H9 (cell line): ENCODE results near the gene PJVK. TPM values are rescaled to one million over a fixed set of nuclear protein-coding genes. Genes with fewer than 3 reads are reported as not detected.

Source experiments
- DNase-seq: peaks from one replicate; pipeline ENCODE4 v3.0.0-alpha.2; 2017
- H2AFZ ChIP-seq: one replicate; pipeline ENCODE4 v1.6.1; 2013; ENCODE audit warnings: mild to moderate bottlenecking, low read length, control low read depth, moderate library complexity
- H2AK5ac ChIP-seq: 2 replicates; pipeline ENCODE4 v1.6.1; 2013; ENCODE audit warnings: low read length, control low read depth, mixed read lengths; ENCODE audit not compliant: insufficient read length
- H2BK120ac ChIP-seq: one replicate; pipeline ENCODE4 v1.6.1; 2013; ENCODE audit warnings: low read depth, mild to moderate bottlenecking, low read length, control low read depth, inconsistent platforms; ENCODE audit not compliant: poor library complexity, severe bottlenecking
- H2BK12ac ChIP-seq: 2 replicates; pipeline ENCODE4 v1.6.1; 2013; ENCODE audit warnings: low read length, control low read depth, mixed read lengths, low read depth; ENCODE audit not compliant: insufficient read length
- H2BK15ac ChIP-seq: 2 replicates; pipeline ENCODE4 v1.6.1; 2013; ENCODE audit warnings: low read depth, low read length, control low read depth
- H2BK20ac ChIP-seq: one replicate; pipeline ENCODE4 v1.6.1; 2013; ENCODE audit warnings: low read depth, mild to moderate bottlenecking, low read length, control low read depth, inconsistent platforms; ENCODE audit not compliant: poor library complexity, severe bottlenecking
- H2BK5ac ChIP-seq: 2 replicates; pipeline ENCODE4 v1.6.1; 2013; ENCODE audit warnings: low read length, control low read depth, mixed read lengths; ENCODE audit not compliant: insufficient read length
- H3K14ac ChIP-seq: 2 replicates; pipeline ENCODE4 v1.6.1; 2013; ENCODE audit warnings: low read length, control low read depth; ENCODE audit not compliant: insufficient read depth
- H3K18ac ChIP-seq: 2 replicates; pipeline ENCODE4 v1.6.1; 2013; ENCODE audit warnings: low read depth, mild to moderate bottlenecking, mixed read lengths, low read length, control low read depth; ENCODE audit not compliant: insufficient read length
- H3K23ac ChIP-seq: 2 replicates; pipeline ENCODE4 v1.6.1; 2013; ENCODE audit warnings: low read length, control low read depth, mixed read lengths, low read depth; ENCODE audit not compliant: insufficient read length
- H3K23me2 ChIP-seq: 2 replicates; pipeline ENCODE4 v1.6.1; 2013; ENCODE audit warnings: low read depth, mild to moderate bottlenecking, mixed read lengths, low read length, control low read depth; ENCODE audit not compliant: insufficient read length, poor library complexity, severe bottlenecking
- H3K27ac ChIP-seq: 2 replicates; pipeline ENCODE4 v1.5.1; 2013; ENCODE audit warnings: low read length, control low read depth, mixed read lengths, low read depth; ENCODE audit not compliant: insufficient read length
- H3K27me3 ChIP-seq: 2 replicates; pipeline ENCODE4 v1.6.1; 2013; ENCODE audit warnings: low read length, control low read depth, inconsistent platforms; ENCODE audit not compliant: insufficient read depth
- H3K4ac ChIP-seq: 2 replicates; pipeline ENCODE4 v1.6.1; 2013; ENCODE audit warnings: low read depth, mild to moderate bottlenecking, control low read depth, inconsistent platforms, low read length, moderate library complexity
- H3K4me1 ChIP-seq: 2 replicates; pipeline ENCODE4 v1.6.1; 2013; ENCODE audit warnings: low read length, control low read depth, inconsistent platforms; ENCODE audit not compliant: insufficient read depth
- H3K4me2 ChIP-seq: 2 replicates; pipeline ENCODE4 v1.6.1; 2013; ENCODE audit warnings: low read length, control low read depth, mixed read lengths; ENCODE audit not compliant: insufficient read length, insufficient read depth
- H3K56ac ChIP-seq: 2 replicates; pipeline ENCODE4 v1.6.1; 2013; ENCODE audit warnings: low read depth, mild to moderate bottlenecking, mixed read lengths, low read length, control low read depth; ENCODE audit not compliant: insufficient read length
- H3K79me1 ChIP-seq: 2 replicates; pipeline ENCODE4 v1.6.1; 2013; ENCODE audit warnings: low read depth, mild to moderate bottlenecking, moderate library complexity, low read length, control low read depth, inconsistent platforms; ENCODE audit not compliant: insufficient read depth, poor library complexity, severe bottlenecking
- H3K79me2 ChIP-seq: 2 replicates; pipeline ENCODE4 v1.6.1; 2013; ENCODE audit warnings: low read length, control low read depth, inconsistent platforms; ENCODE audit not compliant: insufficient read depth
- H3K9ac ChIP-seq: 2 replicates; pipeline ENCODE4 v1.6.1; 2013; ENCODE audit warnings: low read length, control low read depth, mixed read lengths; ENCODE audit not compliant: insufficient read length; ENCODE audit errors: extremely low read depth
- H3K9me3 ChIP-seq: one replicate; pipeline ENCODE4 v1.6.1; 2013; ENCODE audit warnings: low read depth, low read length, inconsistent platforms; ENCODE audit not compliant: control insufficient read depth
- H3T11ph ChIP-seq: one replicate; pipeline ENCODE4 v1.6.1; 2013; ENCODE audit warnings: mild to moderate bottlenecking, low read length, control low read depth, inconsistent platforms
- H4K20me1 ChIP-seq: one replicate; pipeline ENCODE4 v1.6.1; 2013; ENCODE audit not compliant: control insufficient read depth, insufficient read length, insufficient read depth
- H4K5ac ChIP-seq: 2 replicates; pipeline ENCODE4 v1.6.1; 2013; ENCODE audit warnings: low read depth, mild to moderate bottlenecking, mixed read lengths, low read length, control low read depth; ENCODE audit not compliant: insufficient read length
- H4K8ac ChIP-seq: replicated peaks from 2 replicates; pipeline ENCODE4 v1.6.1; 2013; ENCODE audit warnings: low read length, control low read depth, mixed read lengths, low read depth; ENCODE audit not compliant: insufficient read length
- H4K91ac ChIP-seq: 2 replicates; pipeline ENCODE4 v1.6.1; 2013; ENCODE audit warnings: low read depth, mild to moderate bottlenecking, moderate library complexity, mixed read lengths, low read length, control low read depth; ENCODE audit not compliant: insufficient read length
- H3K27ac Mint-ChIP-seq, 3 experiments: 2 replicates in 2 of 3; 3 replicates in 1 of 3; pipeline ENCODE4 v1.8.0; 2020 to 2021; ENCODE audit warnings: mixed read lengths in 3 of 3, mild to moderate bottlenecking in 1 of 3, moderate library complexity in 1 of 3
- H3K27me3 Mint-ChIP-seq: 2 replicates; pipeline ENCODE4 v1.8.0; 2021; ENCODE audit warnings: low read depth, mild to moderate bottlenecking, moderate library complexity, mixed read lengths
- H3K36me3 Mint-ChIP-seq, 3 experiments: 2 replicates in 2 of 3; 3 replicates in 1 of 3; pipeline ENCODE4 v1.8.0; 2020 to 2021; ENCODE audit warnings: low read depth in 3 of 3, mixed read lengths in 3 of 3; ENCODE audit not compliant: insufficient read depth in 1 of 3
- H3K4me1 Mint-ChIP-seq, 2 experiments: 2 replicates each; pipeline ENCODE4 v1.8.0; 2020; ENCODE audit warnings: mixed read lengths in 2 of 2
- H3K4me3 Mint-ChIP-seq, 2 experiments: 2 replicates in 1 of 2; 3 replicates in 1 of 2; pipeline ENCODE4 v1.8.0; 2020 to 2021; ENCODE audit warnings: mild to moderate bottlenecking in 2 of 2, mixed read lengths in 2 of 2, moderate library complexity in 1 of 2
- H3K9me3 Mint-ChIP-seq, 2 experiments: 2 replicates in 1 of 2; 3 replicates in 1 of 2; pipeline ENCODE4 v1.8.0; 2020; ENCODE audit warnings: mild to moderate bottlenecking in 2 of 2, mixed read lengths in 2 of 2, moderate library complexity in 1 of 2
- WGBS: extraction: QIAGEN DNeasy Blood & Tissue Kit; methylation state at CpG from one replicate; pipeline ENCODE4 v1.1.7; 2013; ENCODE audit warnings: missing lambda C conversion rate, low lambda C conversion rate, mixed read lengths; ENCODE audit not compliant: insufficient read length; ENCODE audit errors: extremely low coverage; 5-methylcytosine and 5-hydroxymethylcytosine counted together
- total RNA-seq: library from RNA; stranded (reverse); gene quantifications from 2 replicates; pipeline ENCODE4 v1.2.1, GENCODE V29; 2021
- TF ChIP-seq, protein P1 (sequence below): fragments of 200-600 bp; sonication (generic); conservative IDR thresholded peaks from 3 replicates; pipeline ENCODE4 v1.8.0; 2021; ENCODE audit warnings: antibody characterized with exemption, mild to moderate bottlenecking

PJVK gene
- total RNA-seq, 1 experiment from 2014 or later: 4.7 TPM

DNA sequence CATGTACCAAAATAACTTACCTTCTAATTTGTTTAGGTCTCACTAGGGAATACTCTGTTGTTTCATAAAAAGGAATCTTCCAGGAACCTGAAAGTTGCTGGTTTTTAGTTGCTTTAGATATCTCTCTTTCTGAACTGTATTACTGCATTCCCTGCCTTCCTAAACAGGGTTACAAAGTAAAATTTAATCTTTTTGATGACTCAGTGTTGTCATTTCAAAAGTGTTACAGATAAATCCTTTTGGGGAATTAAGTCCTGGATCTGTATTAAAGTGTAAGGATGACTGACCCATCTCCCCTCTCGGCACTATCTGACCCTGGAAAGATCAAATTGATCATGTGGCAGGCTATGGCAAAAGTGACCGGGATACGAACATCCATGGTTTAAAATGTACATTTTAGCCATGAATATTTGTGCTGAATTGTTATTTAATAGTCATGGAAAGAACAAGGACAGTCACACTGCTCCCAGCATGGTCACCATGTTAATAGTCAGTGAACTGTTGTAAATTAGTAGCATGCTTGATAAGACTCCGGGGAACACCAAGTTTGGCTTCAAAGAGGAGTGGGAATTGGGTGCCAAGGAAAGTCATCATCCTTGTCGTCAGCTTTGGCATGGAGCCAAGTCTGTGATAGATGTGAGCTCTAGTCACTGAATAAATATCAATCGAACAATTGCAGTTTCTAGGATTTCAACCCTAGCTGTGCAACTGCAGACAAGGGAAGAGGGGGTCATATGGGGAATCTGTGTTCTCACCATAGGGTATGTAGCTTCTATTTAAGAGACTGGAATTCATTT is 33.3 kb downstream of the PJVK start:
- Histone ChIP-seq H3K27ac (no peak overlapping the region), H2BK20ac (no peak overlapping the region), H3K18ac (no peak overlapping the region), H4K5ac (no peak overlapping the region), H2BK12ac (no peak overlapping the region), H2BK5ac (no peak overlapping the region), H4K8ac (no peak overlapping the region), H3K79me1 (peaks cover 3% of the 10 kb centered on the region), H3K56ac (no peak overlapping the region), H3K4me2 (no peak overlapping the region), H3K9me3 (no peaks in the 10 kb centered on the region), H2AFZ (no peak overlapping the region), H2AK5ac (no peak overlapping the region), H3K79me2 (peaks cover 3% of the 10 kb centered on the region; the same call in 1 of the 2 replicates), H3K14ac (no peak overlapping the region), H2BK120ac (no peak overlapping the region), H4K20me1 (no peaks in the 10 kb centered on the region), H4K91ac (no peak overlapping the region), H3K9ac (no peak overlapping the region), H3K27me3 (no peaks in the 10 kb centered on the region), H2BK15ac (no peak overlapping the region), H3K23me2 (peaks cover 7% of the 10 kb centered on the region), H3K4ac (no peak overlapping the region), H3K4me1 (peaks cover 3% of the 10 kb centered on the region; the same call in 1 of the 2 replicates), H3K23ac (no peak overlapping the region), H3T11ph (no peak overlapping the region)
- Mint-ChIP-seq H3K4me1 (peaks cover 18 to 23% of the 10 kb centered on the region in 2 experiments), H3K4me3 (no peak overlapping the region), H3K9me3 (no peaks in the 10 kb centered on the region; a peak in 1 of 5 replicates), H3K27ac (no peak overlapping the region; a peak in 1 of 7 replicates), H3K27me3 (no peaks in the 10 kb centered on the region; the same call in 1 of the 2 replicates), H3K36me3 (peaks cover 0 to 9% (median 4%) of the 10 kb centered on the region in 3 experiments; a peak in 3 of 7 replicates)
- WGBS: no CpG with 5 or more reads among the region's 6 CpGs
- no peak for DNase-seq
- TF ChIP-seq, protein P1, sequence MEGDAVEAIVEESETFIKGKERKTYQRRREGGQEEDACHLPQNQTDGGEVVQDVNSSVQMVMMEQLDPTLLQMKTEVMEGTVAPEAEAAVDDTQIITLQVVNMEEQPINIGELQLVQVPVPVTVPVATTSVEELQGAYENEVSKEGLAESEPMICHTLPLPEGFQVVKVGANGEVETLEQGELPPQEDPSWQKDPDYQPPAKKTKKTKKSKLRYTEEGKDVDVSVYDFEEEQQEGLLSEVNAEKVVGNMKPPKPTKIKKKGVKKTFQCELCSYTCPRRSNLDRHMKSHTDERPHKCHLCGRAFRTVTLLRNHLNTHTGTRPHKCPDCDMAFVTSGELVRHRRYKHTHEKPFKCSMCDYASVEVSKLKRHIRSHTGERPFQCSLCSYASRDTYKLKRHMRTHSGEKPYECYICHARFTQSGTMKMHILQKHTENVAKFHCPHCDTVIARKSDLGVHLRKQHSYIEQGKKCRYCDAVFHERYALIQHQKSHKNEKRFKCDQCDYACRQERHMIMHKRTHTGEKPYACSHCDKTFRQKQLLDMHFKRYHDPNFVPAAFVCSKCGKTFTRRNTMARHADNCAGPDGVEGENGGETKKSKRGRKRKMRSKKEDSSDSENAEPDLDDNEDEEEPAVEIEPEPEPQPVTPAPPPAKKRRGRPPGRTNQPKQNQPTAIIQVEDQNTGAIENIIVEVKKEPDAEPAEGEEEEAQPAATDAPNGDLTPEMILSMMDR: no peak
